IMR-90 (cell line): ENCODE data around the gene FFAR3.

ENCODE experiments used
- BHLHE40 ChIP-seq: fragments of 150-350 bp; IDR thresholded peaks from 2 replicates; pipeline ENCODE4 v1.6.1; 2016; ENCODE audit warnings: mild to moderate bottlenecking, low read depth, low read length
- CTCF ChIP-seq: conservative IDR thresholded peaks from 2 replicates; pipeline ENCODE4 v1.5.1; 2012; ENCODE audit warnings: mild to moderate bottlenecking, low read depth, low read length, improper control_type of control experiment
- ELK1 ChIP-seq: fragments of 150-350 bp; IDR thresholded peaks from 2 replicates; pipeline ENCODE4 v1.6.1; 2016; ENCODE audit warnings: low read depth, mild to moderate bottlenecking, low read length, moderate library complexity, borderline replicate concordance
- MAFK ChIP-seq: IDR thresholded peaks from 2 replicates; pipeline ENCODE4 v1.6.1; 2012; ENCODE audit warnings: low read depth, low read length, improper control_type of control experiment
- MAZ ChIP-seq: IDR thresholded peaks from 2 replicates; pipeline ENCODE4 v1.6.1; 2012; ENCODE audit warnings: low read depth, mild to moderate bottlenecking, low read length, improper control_type of control experiment, moderate library complexity, borderline replicate concordance
- POLR2A ChIP-seq: IDR thresholded peaks from 2 replicates; pipeline ENCODE4 v1.6.1; 2012; ENCODE audit warnings: mild to moderate bottlenecking, low read depth, low read length
- RAD21 ChIP-seq: IDR thresholded peaks from 2 replicates; pipeline ENCODE4 v1.6.1; 2012; ENCODE audit warnings: low read length, improper control_type of control experiment
- RCOR1 ChIP-seq: IDR thresholded peaks from 2 replicates; pipeline ENCODE4 v1.6.1; 2012; ENCODE audit warnings: mild to moderate bottlenecking, low read length, improper control_type of control experiment; ENCODE audit not compliant: insufficient replicate concordance
- RFX5 ChIP-seq: IDR thresholded peaks from 2 replicates; pipeline ENCODE4 v1.8.0; 2012; ENCODE audit warnings: low read depth, mild to moderate bottlenecking, low read length, moderate library complexity
- SMC3 ChIP-seq: fragments of 150-350 bp; IDR thresholded peaks from 2 replicates; pipeline ENCODE4 v1.6.1; 2016; ENCODE audit warnings: low read depth, mild to moderate bottlenecking, antibody characterized with exemption, low read length, moderate library complexity

GRCh38 chr19:35328851-35329285 is 29.4 kb upstream of the FFAR3 start, which contains the start of gene CD22:
- TF ChIP-seq SMC3 (no peak), MAFK (no peak), POLR2A (no peak), CTCF (no peak), MAZ (no peak), ELK1 (no peak), BHLHE40 (no peak), RCOR1 (no peak), RAD21 (no peak), RFX5 (no peak)
